Left kidney (tissue), 8 donors: Measurements from ENCODE around the gene STAP1. TPM values are rescaled to one million over a fixed set of nuclear protein-coding genes. Genes with fewer than 3 reads are reported as not detected.
A peak's percentile ranks its signal among the peaks of the same experiment; 100 is the strongest.
"Not testable (repeated sequence)": the region's sequence is repeated elsewhere in the genome, so short reads cannot be mapped to it uniquely, and the experiment has no call there.

ENCODE experiments used
- DNase-seq: peaks from one replicate; pipeline ENCODE4 v3.0.0-alpha.2; 2013
- long read RNA-seq, 8 donors: transcript quantifications; one replicate each; lab custom pipeline, GENCODE V29; 2026
- polyA plus RNA-seq: library from polyadenylated mRNA; unstranded; fragments of 120-200 nt; gene quantifications from one replicate; pipeline ENCODE4 v1.2.1, GENCODE V29; 2013; ENCODE audit not compliant: insufficient read length

The STAP1 gene
- 0.20 TPM for polyA plus RNA-seq
- long read RNA-seq, donor 1, result 0 reads
- long read RNA-seq, donor 2, result 0 reads
- long read RNA-seq, donor 3, result 0 reads
- long read RNA-seq, donor 4, result 0 reads
- long read RNA-seq, donor 5, result 0 reads
- long read RNA-seq, donor 6, result 0 reads
- long read RNA-seq, donor 7, result 0 reads
- long read RNA-seq, donor 8, result 0 reads

GRCh38 chr4:67558493-67558892, at the start of gene STAP1:
TSS of gene STAP1 (plus strand) at chr4:67558727. CDS start at chr4:67558810, 83 bp downstream.
- no peak for DNase-seq

GRCh38 chr4:67512501-67512900, 46.0 kb upstream of the STAP1 start:
- no peak for DNase-seq

- DNase-seq, result no peak
Measured at GRCh38 chr4:67520141-67520540, 38.4 kb upstream of the STAP1 start.

- DNase-seq, result no peak
Measured at GRCh38 chr4:67521506-67521905, 37.0 kb upstream of the STAP1 start.

- no peak for DNase-seq
Measured at GRCh38 chr4:67522230-67522629, 36.3 kb upstream of the STAP1 start.

GRCh38 chr4:67522851-67523671, 35.5 kb upstream of the STAP1 start:
- no peak for DNase-seq

- not testable (repeated sequence) for DNase-seq
Measured at GRCh38 chr4:67524140-67524539, 34.4 kb upstream of the STAP1 start.

- DNase-seq, result no peak
Measured at GRCh38 chr4:67531379-67531962, 27.1 kb upstream of the STAP1 start.

GRCh38 chr4:67532397-67532796, 26.1 kb upstream of the STAP1 start:
- DNase-seq, result not testable (repeated sequence)

- DNase-seq, result no peak
Measured at GRCh38 chr4:67533112-67533511, 25.4 kb upstream of the STAP1 start.

- no peak for DNase-seq
Measured at GRCh38 chr4:67535280-67535840, 23.2 kb upstream of the STAP1 start.

GRCh38 chr4:67539830-67540229, 18.7 kb upstream of the STAP1 start:
- DNase-seq, result no peak

- DNase-seq, result no peak
Measured at GRCh38 chr4:67542076-67542475, 16.5 kb upstream of the STAP1 start.

- peak; percentile 95 for DNase-seq
Measured at GRCh38 chr4:67545199-67546003, 13.1 kb upstream of the STAP1 start, which contains the start of gene CENPC. TSS of gene CENPC (minus strand) at chr4:67545503. CDS start at chr4:67545355, 148 bp downstream.

GRCh38 chr4:67546004-67546356, 12.5 kb upstream of the STAP1 start:
- no peak for DNase-seq

- DNase-seq, result no peak
Measured at GRCh38 chr4:67546971-67547370, 11.6 kb upstream of the STAP1 start.

- DNase-seq, result peak; percentile 13
Measured at GRCh38 chr4:67549123-67549522, 9.4 kb upstream of the STAP1 start.

GRCh38 chr4:67550451-67550850, 8.1 kb upstream of the STAP1 start:
- no peak for DNase-seq

- no peak for DNase-seq
Measured at GRCh38 chr4:67550857-67551256, 7.7 kb upstream of the STAP1 start.

- not testable (repeated sequence) for DNase-seq
Measured at GRCh38 chr4:67552146-67552792, 6.3 kb upstream of the STAP1 start.

- no peak for DNase-seq
Measured at GRCh38 chr4:67554096-67554495, 4.4 kb upstream of the STAP1 start.

- no peak for DNase-seq
Measured at GRCh38 chr4:67555447-67555846, 3.1 kb upstream of the STAP1 start.
